Stimulated activated CD4-positive, alpha-beta T cell treated with anti-CD3 and anti-CD28 coated beads, Interleukin-1b, Interleukin-23, amount 100 ng/mL, for 1 hour (primary cell): ENCODE results near the gene BOD1.

ENCODE experiments used
- DNase-seq, 2 donors: peaks; one replicate each; pipeline ENCODE4 v3.0.0-alpha.2; 2020; ENCODE audit warnings: low read depth in 2 of 2

The BOD1 gene

DNA sequence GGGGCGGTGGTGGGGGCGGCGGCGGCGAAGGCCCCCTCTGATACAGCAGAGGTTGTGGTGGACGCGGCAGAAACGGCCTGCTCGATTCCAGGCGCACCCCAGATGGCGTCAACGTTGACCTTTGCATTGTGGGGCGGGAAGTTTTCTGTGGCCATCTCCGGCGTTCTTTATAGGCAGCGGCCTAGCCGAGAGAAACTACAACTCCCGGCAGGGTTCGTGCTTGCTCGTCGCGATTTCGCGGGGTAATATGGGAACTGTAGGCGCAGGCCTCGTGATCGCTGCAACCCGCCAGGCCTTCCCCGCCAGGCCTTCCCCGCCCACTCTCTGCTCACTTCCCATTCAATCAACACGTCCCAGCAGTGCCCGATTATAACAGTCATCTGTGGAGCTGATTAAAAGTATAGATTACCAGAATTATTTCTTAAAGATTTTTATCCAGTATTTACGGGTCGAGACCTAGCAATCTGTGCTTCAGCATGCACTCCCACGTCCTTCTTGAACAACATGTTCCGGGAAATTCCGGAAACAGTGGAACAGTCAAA is at the start of gene BOD1:
Gene BOD1, minus strand, starts transcription at position 74 of the 542 bp plus-strand sequence. CDS start 214 bp downstream, outside the sequence.
- peak; percentile 78 to 81 for DNase-seq

DNA sequence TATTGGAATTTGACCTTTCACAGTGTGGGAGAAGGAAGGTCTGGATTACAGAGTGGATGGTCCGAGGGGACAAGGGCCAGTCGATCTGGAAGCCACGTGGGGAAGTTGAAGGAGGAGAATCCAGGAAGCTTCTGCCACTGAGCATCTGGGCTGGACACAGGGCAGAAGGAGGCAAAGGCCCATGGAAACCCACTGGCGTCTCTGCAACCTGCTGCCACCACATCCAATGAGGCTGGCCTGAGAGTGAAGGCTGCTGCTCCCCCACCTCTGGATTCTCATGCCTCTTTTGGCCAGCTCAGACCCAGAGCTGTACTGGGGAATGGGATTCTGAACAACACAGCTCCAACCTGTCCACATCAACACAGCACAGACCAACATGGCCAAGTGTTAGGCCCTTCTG is 48.9 kb upstream of the BOD1 start:
- DNase-seq = no peak

DNA sequence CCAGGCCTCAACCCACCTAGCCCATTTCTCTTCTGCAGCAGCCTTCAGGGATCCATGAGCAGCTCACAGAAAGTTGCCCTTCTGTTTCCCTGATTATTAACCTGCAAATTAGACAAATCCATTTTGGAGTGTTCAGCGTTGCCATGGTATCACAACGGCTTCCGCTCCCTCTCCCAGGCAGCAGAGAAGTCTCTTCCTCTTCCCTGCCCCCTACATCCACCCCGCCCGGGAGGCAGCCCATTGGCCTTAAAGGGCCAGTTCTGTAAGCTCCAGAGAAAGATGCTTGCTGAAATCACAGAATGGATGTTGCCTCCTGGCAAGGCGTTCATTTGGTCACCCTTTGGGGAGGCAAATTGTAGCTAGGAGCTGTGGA is 47.7 kb upstream of the BOD1 start:
- no peak for DNase-seq

DNA sequence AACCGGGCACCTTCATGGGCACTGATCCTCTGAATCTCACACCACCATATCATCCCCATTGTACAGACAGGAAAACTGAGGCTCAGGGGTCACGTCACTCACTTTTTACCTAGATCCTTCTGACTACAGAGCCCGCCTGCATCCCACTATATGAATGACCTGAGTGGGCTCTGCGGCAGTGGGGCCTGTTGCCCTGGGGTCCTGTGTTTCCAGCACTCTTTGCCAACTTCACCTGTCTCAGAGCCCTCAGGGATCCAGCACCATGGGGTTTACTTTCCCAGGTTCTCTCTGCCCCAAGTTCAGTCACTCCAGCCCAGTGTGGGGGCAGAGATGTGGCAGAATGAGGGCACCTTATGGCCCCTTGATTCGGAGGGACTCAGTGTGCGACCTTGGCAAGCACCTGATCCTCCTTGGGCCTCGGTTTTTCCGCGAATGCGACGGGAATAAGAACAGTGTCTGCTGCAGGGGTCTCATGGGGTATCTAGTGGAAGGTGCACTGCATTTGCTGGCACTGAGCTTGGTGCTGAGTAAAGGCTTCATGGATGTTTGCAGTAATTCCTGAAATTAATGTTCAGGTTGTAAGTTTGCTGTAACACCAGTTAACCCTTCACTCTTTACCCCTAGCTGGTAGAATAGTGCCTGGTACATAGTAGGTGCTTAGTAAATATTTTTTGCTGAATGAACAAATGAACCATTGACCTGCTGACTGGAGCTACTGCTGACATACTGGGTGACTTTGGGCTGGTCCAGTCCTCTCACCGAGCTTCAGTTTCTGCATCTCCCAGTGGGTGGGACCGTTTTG is 47.1 kb upstream of the BOD1 start:
- DNase-seq = no peak

DNA sequence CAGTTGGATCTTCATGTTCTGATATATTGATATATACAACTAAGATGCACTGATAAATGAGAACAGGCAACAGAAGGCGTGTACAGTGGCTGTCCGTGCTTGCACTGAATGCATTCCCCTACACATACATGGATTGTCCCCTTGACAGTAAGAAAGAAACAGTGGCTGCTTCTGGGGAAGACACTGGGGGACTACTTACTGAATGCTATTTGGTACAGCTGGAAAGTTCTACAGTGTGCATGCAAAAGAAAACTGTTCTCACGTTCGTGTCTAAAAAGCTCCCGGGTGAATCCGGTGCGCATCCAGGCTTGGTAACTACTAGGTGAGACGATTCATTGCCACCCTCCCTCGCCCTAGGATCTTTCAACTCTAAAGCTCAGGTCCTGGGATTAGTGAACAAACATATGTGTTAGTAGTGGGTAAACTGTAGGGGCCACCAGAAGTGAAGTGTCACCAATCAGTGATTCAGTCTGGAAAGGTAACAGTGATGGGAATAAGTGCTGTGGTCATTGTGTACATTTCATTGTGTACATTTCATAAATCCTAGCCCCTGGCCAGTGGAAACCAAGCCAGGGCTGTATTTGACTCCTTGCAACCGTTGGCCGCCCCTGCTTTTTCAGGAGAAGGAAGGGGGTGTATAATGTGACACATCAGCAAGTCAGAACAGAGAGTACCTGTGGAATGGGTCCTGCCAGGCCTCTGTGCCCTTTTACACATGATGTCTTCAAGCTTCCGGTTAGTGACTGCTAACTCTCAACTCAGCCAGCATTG is 46.3 kb upstream of the BOD1 start:
- DNase-seq = no peak

DNA sequence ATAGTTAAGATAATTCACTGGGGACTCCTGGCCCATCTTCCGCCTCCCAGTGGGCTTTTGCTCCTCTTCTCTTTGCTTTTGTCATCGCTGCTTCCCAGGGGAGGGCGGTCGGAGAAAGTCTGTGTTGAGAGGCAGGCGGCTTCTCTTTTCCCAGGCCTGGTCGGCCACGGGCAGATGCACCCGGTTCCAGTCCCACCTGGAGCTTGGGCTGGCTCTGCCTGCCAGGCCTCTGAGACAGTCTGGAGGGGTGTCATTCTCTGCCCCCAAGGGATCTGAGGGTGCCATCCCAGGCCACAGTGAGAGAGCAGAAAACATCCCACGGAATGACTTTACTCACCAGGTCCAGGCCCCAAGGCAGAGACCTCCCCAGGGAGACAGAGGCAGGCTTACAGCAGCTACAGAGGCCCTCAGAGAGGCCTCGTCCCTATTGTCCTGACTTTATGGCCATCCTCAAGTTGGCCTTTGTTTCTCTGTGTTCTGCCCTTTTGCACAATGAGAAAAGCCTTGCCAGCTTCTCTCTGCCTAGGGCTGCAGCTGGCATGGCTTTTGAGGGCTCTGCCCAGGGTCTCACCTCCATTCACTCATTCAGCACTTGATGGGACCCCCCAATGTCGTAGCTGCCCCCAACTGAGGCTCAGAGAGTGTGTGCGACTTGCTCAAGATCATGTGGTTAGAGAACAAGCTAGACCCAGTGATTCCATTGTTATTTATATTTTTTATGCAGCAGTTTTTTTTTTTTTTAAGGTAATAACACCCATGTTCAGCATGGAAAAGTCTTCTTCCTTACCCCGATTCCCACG is 44.2 kb upstream of the BOD1 start:
- no peak for DNase-seq

DNA sequence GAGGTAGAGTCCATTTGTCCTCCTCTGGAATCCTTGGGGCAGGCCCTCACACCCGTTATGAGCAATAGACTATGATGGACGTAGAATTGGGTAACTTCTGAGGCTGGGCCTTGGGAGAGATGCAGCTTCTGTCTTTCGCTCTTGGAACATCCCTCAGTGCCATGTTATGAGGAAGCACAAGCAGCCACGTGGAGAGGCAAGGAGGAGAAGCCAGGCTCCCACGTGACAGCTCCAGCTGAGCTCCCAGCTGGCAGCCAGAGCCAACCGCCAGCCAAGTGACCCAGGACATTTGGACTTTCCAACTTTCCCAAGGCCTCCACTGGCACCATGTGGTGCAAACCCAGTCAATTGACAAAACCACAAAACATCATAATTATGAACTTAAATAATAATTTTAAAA is 43.0 kb upstream of the BOD1 start:
- DNase-seq = no peak

DNA sequence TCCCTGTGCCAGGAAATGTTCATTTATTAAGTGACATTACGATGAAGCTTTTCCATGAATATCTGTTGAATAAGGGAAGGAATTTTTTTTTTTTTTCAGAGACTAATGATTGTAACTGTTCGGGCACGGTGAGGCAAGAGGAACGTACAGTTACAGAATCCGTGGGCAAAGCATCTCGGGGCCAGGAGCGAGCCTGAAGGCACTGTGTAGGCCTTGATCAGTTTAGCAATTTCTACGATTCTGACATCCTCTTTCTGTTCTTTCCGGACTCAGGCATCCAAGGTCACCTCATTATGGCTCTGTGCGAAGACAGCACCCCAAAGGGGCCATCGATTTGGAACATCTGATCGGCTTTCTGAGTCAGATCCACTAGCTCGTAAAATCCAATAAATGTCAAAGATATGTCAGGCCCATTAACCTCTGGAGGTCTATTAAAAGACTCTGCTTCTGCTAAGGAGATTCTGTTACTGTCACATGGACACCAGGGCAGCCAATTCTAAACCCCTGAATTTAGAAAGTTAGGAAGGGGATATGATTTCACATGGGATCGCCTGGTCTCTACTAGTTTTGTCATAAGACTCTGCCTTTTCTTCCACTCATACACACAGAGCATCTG is 41.4 kb upstream of the BOD1 start:
- no peak for DNase-seq

DNA sequence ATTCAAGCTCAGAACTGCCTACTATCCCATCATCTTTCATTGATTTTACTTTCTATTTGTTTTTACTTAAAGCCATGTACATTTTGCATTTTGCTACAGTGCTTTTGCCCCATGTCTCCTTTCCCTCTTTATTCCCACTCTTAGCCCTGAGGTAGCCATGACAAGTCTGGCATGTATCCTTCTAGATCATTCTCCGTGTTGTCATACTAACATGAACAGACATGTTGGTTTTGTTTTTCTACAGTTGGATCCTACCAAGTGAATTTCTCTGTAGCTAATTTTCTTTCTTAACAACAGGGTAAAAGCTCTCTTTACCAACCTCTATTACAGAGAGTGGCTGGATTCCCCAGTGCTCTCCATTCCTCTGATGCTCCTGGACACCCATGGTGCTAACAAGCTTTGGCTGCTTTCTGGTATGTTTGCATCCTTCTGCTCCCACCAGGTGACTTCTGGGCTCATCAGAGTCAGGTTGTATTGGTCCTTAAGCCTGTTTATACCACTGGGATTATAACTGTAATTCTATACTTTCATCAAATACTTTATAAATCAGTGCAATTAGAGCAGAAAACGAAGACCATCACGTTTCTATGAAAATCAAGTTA is 38.8 kb upstream of the BOD1 start:
- no peak for DNase-seq

DNA sequence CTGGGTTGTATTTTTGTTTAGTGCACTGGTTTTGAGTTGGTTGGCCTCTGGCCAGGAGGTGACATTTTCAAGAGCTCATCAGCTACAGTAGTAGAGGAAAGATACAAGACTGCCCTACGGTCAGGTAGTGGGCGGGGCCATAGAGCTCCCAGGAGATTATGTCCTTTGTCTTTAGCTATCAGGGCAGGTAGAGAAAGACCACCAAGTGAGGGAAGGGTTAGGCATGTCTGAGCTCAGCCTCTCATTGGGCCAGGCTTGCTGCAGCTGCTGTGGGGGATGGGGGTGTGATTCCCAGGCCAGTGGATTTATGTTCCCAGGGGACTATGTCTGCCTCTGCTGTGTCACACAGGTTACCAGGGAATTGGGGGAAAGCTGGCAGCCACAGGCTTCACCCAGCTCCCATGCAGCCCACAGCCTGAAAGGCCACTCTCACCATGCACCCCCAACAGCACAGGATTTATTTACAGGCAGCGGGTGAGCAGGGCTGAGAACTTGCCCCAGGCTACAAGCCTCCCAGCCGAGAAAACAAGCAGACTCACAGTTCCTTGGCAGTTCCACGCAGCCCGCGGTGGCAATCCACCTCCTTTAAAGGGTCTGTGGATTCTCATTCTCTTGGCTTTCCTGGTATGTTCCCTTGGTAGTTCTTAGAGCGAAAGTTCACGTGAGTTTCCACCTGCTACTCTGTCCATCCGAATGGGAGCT is 37.5 kb upstream of the BOD1 start:
- no peak for DNase-seq

DNA sequence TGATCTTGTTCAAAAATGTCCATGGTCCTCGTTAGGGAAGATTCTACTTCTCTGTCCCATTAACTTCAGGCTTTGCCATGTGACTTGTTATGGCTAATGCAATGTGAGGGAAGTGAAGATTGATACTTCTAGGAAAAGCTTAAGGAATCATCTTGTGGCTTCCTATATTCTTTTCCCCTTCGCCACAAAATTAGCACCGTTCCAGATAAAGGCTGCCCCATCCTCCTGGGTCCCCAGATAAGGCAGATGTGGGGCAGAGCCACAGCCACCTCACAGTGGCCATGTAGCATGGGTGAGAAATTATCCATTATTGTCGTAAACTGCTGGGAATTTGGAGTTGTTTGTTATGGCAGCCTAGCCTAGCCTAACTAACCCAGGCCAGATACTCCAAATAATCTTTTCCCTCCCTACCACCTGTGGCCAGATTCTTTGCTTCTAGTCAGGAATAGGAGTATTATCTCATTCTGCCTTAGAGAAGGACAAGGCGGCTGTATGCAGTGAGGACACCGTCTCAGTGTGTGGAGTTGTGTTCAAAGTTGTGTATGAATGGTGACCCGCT is 31.9 kb upstream of the BOD1 start:
- DNase-seq = no peak

DNA sequence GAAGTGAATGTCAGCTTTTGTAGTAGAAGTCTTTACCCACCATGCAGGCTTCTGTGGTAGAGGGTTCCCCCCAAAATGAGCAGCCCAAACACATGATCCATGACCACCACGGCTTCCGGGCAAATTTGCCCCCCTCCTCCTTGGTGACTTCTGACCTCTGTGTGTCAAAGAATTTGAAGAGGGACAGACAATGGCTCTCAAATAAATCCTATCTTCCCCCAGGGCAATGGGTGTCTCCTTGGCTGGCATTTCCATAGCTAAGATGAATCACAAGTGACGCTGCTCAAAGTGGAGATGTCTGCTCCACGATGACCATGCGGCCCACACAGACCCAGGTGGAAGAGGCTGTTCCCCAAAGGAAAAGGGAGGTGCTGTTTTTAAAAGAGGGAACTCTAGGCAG is 30.2 kb upstream of the BOD1 start:
- DNase-seq = no peak

DNA sequence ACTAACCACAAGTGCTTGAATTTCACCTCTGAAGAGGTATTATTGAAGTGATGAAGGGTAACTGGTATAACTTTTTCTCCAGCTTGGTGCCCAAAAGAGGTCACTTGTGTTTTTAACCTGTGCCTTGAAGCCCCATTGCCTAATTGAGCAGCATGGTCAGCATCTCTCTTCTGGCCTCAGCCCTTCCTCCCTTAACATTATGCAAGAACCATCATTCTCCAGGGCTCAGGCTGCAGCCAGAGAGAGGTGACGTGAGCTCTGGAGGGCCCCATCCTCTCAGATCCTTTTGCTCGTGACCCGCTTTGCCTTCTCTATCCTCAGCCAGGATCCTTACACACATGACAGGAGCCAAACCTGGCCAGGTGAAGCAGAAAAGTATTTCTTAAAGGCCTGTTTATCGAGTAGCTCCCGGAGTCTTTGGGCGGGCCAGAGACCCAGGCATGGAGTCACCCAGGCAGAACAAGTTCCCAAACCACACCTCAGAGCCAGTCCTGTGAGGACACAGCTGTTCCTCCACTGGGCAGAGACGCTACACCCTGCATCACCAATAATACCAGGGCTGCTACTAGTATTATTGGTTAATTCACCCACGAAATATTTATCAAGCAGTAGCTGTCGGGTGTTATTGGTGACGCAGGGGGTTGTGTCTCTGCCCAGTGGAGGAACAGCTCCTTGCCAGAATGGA is 29.6 kb upstream of the BOD1 start:
- no peak for DNase-seq

DNA sequence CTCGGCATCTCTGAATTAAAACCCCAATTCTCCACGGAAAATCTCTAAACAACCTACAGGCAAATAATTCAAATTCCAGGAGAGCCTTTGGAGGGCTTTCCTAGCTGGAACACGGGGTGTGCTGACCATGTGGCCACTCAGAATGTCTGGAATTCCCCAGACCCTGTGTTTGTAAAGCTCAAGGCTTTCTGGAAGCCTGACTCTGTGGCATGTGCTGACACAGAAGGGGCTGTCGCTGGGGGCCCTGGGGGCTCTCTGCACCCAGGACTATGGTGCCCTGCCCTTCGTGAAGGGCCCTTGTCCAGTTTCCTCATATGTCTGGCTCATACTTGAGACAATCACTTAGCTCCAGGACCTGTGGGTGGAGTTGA is 29.0 kb upstream of the BOD1 start:
- DNase-seq = no peak

DNA sequence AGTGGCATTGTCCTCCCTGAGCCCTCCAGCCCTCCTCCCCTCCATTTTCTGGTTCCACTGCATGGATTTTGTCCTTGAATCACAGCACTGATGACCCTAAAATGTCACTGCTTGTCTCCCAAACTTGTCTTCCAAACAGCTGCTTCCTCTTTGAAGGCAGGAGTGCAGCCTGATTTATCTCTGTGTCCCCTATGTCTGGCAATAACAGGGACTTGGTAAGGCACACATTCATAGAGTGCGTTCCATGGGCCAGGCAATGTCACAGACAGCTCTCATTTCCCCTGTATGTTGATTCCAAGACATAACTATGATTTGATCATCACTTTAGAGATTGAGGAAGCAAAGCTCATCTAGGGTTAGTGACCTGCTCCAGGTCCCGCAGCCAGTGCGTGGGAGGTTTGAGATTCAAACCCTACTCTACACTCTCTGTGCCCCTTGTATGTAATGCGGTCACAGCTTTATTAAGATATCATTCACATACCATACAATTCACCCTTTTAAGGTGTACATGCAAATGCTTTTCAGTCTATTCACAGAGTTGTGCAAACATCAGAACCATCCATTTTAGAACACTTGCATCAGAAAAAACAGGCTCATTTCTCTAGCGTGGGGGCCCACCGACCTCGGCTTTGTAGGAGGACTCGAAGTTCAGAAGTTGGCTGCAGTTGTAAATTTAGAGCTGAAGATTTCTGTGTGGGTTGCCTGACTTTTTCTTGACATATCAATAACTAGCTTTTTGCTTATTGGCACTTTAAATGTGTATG is 28.4 kb upstream of the BOD1 start:
- DNase-seq = no peak

DNA sequence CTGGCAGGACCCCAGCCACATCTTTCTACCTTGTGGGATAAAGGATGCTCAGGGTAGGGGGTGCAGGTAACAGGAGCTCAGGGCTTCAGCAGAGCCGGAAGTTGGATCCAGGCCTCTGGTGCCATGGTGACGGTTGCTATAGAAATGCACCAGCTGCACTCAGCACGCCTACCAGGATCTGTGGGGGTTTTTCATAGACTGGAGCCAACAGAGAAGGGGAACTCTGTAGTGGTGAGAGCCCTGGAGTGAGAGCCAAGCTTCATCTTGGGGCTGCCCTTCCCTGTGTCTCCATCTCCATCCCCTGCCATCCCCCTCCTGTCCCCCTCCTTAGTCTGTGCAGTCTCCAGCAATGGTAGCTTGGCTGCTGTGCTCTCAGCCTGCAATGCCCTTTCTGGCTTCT is 27.5 kb upstream of the BOD1 start:
- DNase-seq = no peak

DNA sequence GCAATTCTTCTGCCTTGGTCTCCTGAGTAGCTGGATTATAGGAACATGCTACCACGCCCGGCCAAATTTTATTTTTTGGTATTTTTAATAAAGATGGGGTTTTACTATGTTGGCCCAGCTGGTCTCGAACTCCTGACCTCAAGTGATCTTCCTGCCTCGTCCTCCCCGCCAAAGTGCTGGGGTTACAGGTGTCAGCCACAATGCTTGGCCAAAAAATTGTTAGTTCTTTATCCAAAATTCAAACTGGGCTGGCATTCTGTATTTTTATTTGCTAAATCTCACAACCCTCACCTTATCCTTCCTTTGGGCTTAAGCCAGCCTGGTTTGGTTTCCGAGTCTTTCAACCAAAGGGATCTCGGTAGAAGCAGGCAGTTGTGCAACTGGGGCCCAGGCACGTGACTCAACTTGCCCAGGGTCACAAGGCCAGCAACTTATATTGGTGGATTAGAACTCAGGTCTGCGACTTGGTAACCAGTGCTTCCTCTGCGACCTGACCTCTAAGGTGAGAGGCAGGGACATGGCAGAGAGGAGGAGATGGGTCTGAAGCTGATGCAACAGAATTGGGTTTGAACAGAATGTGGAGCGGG is 26.5 kb upstream of the BOD1 start:
- no peak for DNase-seq

DNA sequence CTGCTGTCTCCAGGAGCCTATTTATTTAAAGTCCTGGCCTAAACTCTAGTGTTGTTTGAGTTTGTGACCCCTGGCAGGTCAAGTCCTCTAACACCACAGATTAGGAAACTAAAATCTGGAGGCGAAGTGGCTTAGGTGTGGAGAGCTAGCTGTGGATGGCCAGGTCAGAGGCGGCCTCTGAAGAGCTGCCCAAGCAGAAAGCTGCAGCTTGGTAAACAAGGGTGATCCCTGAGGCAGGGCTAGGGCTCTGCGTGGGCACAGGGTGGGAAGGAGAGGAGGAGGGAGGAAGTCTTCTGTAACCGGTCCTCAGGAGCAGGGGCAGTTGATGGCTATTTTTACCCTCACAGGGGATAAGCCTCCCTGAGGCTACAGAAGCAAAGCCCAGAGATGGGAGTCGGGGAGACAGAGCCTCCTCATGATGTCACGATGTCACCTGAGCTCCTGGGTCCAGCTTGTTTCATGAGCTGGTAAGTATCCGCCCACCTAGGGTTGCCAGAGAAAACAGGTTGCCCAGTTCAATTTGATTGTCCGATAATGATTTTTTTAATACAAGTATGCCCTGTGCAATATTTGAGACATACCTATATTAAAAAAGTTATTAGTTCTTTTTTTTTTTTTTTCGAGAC is 25.9 kb upstream of the BOD1 start:
- no peak for DNase-seq
